Activated CD4-positive, alpha-beta T cell treated with anti-CD3 and anti-CD28 coated beads, Interleukin-2, amount 50 U/mL, for 1 hour (primary cell): Measurements from ENCODE around the gene HOXD8.

Source experiments
- DNase-seq: peaks from one replicate; pipeline ENCODE4 v3.0.0-alpha.2; 2020

Gene HOXD8

DNA sequence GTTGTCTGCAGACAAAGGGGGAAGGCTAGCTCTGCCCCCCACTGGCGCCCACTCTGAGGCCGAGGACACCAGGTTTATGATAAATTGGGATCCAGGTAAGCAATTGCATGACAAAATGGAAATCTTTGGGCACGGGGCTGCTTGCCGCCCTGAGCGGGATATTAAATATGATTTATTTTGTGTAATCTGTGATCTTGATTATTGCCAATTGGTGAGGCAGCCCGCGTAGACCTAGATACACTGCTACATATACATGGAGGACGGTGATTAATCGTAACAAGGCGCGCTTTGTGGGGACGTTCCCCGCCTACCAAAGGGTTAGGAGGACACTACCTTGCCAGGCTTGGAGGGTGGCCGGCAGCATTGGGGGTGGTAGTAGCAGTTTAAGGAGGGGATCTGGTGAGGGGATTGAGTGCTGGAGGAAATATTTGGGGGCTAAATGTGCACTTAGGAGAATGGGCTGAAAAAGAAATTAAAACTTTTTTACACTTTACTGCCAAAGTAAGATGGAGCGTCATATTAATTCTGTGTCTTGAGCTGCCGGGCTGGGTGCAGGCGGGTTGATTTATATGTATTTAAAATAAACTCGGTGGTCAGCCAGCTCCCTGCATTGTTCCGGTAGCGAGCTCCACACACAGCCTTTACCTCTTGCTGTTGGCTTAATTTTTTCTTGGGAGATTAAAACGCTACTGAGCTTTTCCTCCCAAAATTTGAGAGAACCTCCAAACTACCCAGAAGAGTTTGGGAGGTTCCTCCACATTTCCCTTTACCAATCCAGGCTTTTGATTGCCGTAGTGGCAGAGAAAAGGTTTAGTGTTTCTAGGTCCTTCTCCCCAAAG is 31.7 kb downstream of the HOXD8 start:
- DNase-seq, result no peak

- DNase-seq, result no peak
These were observed 32.5 kb downstream of the HOXD8 start for GRCh38 chr2:176161825-176162626.

DNA sequence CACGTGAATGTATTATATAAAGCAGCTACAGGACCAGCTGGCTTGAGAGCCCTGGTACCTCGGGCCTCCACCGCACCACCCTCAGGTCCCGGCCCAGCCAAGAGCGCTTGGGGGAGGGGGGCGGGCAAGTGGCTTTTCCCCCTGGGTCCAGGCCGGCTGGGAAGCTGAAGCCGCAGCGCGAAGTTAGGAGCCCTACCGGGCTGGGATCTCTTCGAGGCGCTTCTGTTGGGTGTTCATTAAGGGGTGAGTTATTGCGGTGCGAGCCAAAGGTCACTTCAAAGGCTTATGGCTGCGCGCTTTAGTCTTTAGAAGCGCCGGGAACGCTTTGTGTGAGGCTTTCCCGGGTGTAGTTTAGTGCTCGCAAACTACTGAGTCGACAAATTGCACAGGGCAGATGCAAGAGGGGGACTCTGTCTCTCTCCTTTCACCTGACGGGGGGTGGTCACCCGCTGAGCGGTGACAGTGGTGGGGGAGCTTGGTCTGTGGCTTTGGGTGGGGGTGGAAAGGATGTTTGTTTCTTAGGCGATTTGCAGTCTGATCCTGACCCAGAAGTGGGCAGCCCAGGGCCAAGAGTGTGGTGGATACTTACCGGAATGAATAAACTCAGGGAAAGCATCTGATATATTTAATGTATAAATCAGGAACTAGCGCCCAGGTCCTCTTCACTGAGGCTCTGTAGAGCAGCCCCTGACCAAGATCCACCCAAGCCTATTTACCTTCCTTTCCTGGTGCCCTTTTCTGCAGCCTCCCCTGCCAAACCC is 33.6 kb downstream of the HOXD8 start:
- no peak for DNase-seq

GRCh38 chr2:176163672-176164056 is 34.2 kb downstream of the HOXD8 start:
- no peak for DNase-seq

DNA sequence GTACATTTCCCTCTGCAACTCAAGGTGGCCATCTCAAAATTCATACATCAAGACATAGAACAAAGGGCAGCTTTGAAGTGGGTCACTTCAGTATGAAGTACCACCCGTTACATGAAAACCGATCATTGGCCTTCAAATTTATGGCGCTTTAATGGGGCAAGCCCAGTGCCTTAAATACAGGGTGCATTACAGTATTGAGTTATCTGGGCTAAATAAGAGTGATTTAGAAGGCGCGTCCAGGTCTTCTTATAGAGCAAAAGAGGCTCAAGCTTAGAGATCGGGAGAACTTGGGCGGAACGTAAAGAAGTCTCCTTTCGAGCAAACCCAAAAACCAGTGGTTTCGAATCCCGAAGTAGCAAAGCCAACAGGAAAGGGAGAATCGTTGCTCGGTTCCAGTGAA is 34.7 kb downstream of the HOXD8 start:
- no peak for DNase-seq

GRCh38 chr2:176164611-176165369 is 35.3 kb downstream of the HOXD8 start:
- DNase-seq, result no peak

DNA sequence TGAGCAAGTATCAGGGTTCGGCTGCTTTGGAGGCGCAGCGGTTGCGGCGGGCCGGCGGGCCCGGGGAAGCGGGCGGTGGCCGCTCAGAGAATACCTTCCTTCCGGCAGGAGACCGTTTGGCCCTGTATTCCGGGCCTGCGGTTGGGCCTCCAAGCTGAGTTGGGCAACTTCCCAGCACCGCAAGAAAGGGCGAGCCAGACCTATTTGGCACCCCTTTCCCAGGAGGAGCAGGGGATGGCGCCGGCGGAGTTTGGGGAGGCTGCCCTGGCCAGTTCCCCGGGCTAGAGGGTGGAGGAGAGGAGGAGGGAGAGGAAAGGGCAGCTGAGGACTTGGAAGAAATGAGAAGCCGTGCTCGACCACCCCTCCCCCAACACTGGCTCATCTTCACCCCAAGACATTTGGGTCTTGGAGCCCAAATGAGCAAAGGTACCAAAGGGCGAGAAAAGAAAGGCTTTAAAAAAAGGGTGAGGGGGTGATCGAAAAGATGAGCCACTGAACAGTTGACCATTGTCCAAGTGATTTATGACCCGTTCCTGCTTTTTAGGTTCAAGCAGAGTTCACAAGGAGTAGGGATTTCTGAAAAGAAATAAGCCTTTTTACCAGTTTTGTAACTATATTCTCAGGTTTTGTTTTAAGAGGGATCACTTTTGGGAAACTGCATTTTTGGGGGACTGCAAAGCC is 36.0 kb downstream of the HOXD8 start:
- no peak for DNase-seq

DNA sequence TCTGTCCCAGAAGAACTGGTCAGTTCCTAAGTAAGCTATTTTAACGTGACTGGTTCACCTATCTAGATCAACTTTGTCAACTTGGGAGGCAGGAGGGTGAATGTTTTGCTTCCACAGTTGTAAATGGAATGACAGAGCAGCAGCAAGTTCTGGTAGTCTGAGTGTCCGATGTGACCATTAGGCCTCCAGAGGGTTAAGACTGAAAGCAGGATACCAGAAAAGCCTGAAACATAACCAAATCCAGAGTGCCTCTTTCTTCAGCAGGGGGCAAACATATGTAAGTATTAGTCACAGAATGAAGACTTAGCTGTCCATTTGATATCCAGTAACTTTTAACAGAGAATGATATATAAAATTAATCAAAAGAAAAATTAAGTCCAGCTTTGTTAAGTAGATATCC is 36.8 kb downstream of the HOXD8 start:
- DNase-seq, result no peak

DNA sequence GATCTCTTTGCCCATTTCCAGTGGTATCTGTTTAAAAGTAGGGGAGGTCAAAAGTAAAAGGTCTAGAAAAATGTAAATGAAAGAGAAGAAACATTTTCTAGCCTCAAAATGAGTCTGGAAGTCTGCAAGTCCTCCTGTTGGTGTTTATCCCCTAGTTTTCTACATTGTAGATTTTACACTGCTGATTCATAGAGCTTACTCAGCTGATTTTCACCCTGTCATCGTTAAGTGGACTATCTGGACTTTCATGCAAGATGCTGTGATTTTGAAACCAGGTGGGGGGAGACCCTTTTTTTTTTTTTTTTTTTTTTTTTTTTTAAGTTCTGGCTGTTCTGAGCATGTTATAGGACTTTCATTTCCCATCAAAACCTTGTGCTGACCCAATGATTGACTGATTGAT is 37.9 kb downstream of the HOXD8 start:
- no peak for DNase-seq

DNA sequence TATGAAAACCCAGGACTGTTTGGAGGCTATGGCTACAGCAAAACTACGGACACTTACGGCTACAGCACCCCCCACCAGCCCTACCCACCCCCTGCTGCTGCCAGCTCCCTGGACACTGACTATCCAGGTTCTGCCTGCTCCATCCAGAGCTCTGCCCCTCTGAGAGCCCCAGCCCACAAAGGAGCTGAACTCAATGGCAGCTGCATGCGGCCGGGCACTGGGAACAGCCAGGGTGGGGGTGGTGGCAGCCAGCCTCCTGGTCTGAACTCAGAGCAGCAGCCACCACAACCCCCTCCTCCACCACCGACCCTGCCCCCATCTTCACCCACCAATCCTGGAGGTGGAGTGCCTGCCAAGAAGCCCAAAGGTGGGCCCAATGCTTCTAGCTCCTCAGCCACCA is 39.7 kb downstream of the HOXD8 start:
- no peak for DNase-seq

DNA sequence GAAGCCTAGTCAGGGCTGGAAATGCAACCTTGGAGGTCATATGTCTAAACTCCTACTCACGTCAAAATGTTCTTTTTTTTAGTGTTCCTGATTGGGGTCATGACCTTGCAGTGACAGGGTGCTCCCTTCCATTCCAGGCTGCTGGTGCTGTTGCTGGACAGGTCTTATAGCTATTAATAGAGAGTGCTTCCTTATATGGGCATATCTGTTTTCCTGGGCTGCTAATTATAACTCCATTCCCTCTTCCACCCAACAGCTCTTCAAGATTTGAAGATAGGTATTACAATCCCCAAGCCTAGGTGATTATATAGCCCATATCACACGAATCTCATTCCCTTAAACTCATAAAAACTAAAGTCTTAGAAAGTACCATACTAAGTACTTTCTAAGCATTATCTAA is 40.2 kb downstream of the HOXD8 start:
- no peak for DNase-seq

- DNase-seq, result no peak
These were observed 41.2 kb downstream of the HOXD8 start for GRCh38 chr2:176170602-176171305.

GRCh38 chr2:176171351-176172006 is 42.0 kb downstream of the HOXD8 start:
- no peak for DNase-seq

GRCh38 chr2:176172007-176172894 is 42.7 kb downstream of the HOXD8 start:
- DNase-seq, result no peak

- no peak for DNase-seq
These were observed 43.5 kb downstream of the HOXD8 start for GRCh38 chr2:176172895-176173566.

- no peak for DNase-seq
These were observed 44.3 kb downstream of the HOXD8 start for GRCh38 chr2:176173567-176174381.

- DNase-seq, result no peak
These were observed 44.9 kb downstream of the HOXD8 start for GRCh38 chr2:176174382-176174823.
